ENCODE data around the gene SLC35D2.

The SLC35D2 gene

DNA sequence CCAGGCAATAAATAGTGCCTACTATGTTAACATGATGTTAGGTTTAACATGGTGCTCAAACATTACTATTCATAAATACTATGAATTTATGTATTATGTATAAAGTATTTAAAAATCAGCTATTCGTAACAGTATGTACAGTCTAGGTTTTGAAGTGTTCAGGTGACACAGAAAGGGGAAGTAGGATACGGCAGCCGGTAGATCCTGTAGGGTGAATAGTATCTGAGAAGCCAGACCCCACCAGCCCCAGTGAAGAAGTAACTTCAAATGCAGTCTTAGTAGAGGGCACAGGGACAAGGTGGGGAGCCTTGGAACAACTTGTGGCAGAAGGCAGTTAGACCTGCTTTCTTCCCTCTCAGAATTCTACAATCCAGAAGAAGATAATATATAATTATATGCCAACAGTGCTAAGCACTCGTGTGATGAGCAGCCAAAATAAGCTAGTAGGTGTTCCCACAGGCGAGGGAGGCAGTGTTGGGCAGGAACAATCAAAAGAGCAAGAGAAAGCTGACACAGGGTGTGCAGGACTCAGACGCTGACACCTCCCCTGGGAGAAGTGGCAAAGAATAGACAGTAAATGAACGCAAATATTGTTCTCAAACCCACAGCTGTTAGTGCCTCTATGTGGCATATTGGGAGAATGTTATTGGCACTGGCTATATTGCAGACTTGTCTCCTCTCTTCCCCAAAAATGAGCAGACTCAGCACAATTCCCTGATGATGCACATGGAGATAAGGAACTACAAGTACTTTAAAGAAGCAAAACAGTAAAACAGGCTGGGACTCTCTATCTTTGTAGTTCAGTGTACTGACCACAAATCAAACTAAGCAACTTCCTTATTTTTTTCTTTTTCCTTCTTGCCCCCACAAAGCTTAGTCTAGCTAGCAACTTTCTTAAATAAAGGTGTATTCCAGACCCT lies 30.1 kb upstream of the SLC35D2 start:
- no peak overlapping the region for H3K4me3 ChIP-seq (ENCODE audit: low read length)
- DNase-seq (ENCODE audit: low read depth) = no peak
- TF ChIP-seq, protein P1, sequence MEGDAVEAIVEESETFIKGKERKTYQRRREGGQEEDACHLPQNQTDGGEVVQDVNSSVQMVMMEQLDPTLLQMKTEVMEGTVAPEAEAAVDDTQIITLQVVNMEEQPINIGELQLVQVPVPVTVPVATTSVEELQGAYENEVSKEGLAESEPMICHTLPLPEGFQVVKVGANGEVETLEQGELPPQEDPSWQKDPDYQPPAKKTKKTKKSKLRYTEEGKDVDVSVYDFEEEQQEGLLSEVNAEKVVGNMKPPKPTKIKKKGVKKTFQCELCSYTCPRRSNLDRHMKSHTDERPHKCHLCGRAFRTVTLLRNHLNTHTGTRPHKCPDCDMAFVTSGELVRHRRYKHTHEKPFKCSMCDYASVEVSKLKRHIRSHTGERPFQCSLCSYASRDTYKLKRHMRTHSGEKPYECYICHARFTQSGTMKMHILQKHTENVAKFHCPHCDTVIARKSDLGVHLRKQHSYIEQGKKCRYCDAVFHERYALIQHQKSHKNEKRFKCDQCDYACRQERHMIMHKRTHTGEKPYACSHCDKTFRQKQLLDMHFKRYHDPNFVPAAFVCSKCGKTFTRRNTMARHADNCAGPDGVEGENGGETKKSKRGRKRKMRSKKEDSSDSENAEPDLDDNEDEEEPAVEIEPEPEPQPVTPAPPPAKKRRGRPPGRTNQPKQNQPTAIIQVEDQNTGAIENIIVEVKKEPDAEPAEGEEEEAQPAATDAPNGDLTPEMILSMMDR (IDR thresholded peaks at IDR 0.05; ENCODE audit: insufficient read depth, low read depth, low read length, missing control alignments) = no peak

DNA sequence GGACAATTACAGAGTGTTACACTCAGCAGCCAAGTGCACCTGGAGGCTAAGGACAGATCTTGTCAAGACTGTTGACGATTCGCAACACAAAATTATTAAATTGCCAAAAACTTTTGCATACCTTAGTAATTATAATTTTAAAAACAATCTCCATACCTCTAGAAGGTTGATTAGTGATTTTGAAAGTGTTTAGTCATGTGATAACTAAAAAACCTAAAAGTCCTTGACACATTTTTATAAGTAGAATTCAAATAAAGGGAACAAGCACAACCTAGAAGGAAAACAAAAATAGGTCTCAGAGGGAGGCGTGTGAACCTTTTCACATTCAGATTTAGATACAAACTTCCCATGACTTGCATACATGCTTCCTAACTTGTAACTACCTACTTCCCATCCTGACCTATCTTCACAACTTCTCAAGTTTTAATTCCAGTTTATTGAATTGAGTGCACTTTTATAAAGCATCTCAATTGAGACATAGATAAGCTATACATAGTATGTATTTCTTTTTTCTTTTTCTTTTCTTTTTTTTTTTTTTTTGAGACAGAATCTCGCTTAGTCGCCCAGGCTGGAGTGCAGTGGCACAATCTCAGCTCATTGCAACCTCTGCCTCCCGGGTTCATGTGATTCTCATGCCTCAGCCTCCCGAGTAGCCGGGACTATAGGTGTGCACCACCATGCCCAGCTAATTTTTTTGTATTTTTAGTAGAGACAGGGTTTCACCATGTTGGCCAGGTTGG lies 28.8 kb upstream of the SLC35D2 start:
- H3K4me3 ChIP-seq (ENCODE audit: low read length) = no peak overlapping the region
- no peak for DNase-seq (ENCODE audit: low read depth)
- TF ChIP-seq, protein P1 (IDR thresholded peaks at IDR 0.05; ENCODE audit: insufficient read depth, low read depth, low read length, missing control alignments) = no peak

DNA sequence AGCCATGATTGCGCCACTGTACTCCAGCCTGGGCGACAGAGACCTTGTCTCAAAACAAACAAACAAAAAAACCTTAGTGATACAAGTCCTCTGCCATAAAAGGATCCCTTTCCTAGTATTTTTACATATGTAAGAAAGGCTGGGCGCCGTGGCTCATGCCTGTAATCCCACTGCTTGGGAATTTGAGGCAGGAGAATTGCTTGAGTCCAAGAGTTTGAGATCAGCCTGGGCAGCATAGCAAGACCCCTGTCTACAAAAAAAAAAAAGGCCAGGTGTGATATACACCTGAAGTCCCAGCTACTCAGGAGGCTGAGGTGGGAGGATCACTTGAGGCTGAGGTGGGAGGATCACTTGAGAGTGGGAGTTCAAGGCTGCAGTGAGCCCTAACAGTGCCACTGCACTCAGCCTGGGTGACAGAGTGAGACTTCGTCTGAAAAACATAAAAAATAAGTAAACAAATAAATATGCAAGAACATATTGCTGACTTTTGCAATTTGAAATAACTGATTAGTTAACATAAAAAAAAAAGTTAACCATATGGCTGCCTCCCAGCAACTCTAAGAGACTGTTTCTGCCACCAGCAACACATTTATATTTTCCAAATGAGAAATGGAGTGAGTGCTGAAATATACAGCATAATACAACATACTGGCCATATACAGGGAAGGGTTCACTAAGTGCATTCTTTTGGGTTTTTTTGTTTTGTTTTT lies 27.8 kb upstream of the SLC35D2 start:
- no peak for DNase-seq (ENCODE audit: low read depth)
- TF ChIP-seq, protein P1 (IDR thresholded peaks at IDR 0.05; ENCODE audit: insufficient read depth, low read depth, low read length, missing control alignments) = no peak
- no peak overlapping the region for H3K4me3 ChIP-seq (ENCODE audit: low read length)

DNA sequence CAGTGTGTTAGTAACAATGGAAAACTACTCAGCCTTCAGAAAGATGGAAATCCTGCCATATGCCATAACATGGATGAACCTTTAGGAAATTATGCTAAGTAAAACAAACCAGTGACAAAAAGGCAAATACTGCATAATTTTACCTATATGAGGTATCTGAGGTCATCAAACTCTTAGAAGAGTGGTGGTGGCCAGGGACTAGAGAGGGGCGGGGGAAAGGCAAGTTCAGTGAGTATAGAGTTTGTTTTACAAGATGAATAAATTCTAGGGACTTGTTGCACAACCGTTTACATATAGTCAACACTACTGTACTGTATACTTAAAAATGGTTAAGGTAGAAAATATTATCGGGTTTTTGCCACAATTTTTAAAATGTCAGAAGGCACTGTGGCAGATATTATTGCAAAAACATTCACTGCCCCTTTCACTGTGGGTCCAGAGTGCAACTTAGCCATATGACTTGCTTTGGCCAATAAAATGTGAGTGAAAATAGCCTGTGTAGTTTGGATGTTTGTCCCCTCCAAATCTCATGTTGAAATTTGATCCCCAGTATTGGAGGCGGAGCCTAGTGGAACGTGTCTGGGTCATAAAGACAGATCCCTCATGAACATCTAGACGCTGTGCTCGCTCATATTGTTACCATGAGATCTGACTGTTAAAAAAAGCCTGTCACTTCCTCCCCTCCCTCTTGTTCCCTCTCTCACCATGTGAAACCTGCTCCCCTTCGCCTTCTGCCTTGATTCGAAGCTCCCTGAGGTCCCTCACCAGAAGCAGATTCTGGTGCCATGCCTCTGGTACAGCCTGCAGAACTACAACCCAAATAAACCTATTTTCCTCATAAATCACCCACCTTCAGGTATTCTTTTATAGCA lies 25.1 kb upstream of the SLC35D2 start:
- TF ChIP-seq, protein P1 (IDR thresholded peaks at IDR 0.05; ENCODE audit: insufficient read depth, low read depth, low read length, missing control alignments) = no peak
- H3K4me3 ChIP-seq (ENCODE audit: low read length) = no peak overlapping the region
- DNase-seq (ENCODE audit: low read depth) = no peak

DNA sequence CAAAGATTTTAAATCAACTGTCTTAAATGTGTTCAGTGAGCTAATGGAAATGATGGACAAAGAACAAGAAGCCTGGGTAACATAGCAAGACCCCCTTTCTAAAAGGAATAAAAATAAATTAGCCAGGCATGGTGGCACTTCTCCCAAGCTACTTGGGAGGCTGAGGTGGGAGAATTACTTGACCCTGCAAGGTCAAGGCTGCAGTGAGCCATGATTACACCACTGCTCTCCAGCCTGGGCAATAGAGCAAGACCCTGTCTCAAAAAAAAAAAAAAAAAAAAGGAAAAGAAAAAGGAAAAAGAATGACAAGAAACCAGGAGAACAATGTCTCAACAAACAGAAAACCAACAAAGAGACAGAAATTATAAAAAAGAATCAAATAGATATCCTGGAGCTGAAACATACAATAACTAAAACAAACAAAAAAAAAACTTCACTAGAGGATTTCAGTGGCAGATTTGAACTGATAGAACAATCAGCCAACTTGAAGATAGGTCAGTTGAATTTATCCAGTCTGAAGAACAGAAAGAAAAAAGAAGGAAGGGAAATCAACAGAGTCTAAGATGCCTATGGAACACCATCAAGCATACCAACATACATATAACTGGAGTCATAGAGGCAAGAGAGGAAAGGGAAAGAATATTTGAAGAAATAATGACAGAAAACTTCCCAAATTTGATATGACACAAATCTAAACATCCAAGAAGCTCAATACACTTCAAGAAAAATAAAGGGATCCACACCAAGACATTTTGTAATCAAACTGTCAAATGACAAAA lies 16.8 kb upstream of the SLC35D2 start:
- DNase-seq (ENCODE audit: low read depth) = no peak
- H3K4me3 ChIP-seq (ENCODE audit: low read length) = no peak overlapping the region
- TF ChIP-seq, protein P1 (IDR thresholded peaks at IDR 0.05; ENCODE audit: insufficient read depth, low read depth, low read length, missing control alignments) = no peak
